RWPE1 (cell line): Measurements from ENCODE around the gene MUC20.

Source experiments
- CTCF ChIA-PET: fragments of 350-600 bp; sonication (Branson Sonifier 250); formaldehyde crosslinking; extraction: SDS; loops from one replicate; lab custom pipeline; 2021; lab: Yijun Ruan, JAX
- POLR2A ChIA-PET: fragments of 400-600 bp; formaldehyde crosslinking; extraction: SDS; loops from one replicate; lab custom pipeline; 2020; ENCODE audit warnings: antibody characterized with exemption; ENCODE audit not compliant: low non-redundant PET; lab: Yijun Ruan, JAX
- DNase-seq: peaks from one replicate; pipeline ENCODE4 v3.0.0; 2012; ENCODE audit warnings: low spot score
- H3K27ac ChIP-seq: fragments of 450-650 bp; 2 replicates; pipeline ENCODE4 v1.5.1; 2017
- TF ChIP-seq, protein P1 (sequence below): fragments of 450-650 bp; conservative IDR thresholded peaks from 2 replicates; pipeline ENCODE4 v1.5.1; 2017; ENCODE audit warnings: low read depth, mild to moderate bottlenecking

The MUC20 gene

DNA sequence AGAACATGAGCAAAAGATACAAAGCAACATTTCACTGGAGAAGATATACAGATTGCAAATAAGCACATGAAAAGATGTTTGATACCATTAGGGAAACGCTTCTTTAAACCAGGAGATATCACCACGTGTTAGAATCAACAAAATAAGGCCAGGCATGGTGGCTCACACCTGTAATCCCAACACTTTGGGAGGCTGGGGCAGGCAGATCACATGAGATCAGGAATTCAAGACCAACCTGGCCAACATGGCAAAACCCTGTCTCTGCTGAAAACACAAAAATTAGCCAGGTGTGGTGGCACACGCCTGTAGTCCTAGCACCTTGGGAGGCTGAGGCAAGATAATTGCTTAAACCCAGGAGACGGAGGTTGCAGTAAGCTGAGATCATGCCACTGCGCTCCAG, 20.5 kb upstream of the MUC20 start:
- TF ChIP-seq, protein P1, sequence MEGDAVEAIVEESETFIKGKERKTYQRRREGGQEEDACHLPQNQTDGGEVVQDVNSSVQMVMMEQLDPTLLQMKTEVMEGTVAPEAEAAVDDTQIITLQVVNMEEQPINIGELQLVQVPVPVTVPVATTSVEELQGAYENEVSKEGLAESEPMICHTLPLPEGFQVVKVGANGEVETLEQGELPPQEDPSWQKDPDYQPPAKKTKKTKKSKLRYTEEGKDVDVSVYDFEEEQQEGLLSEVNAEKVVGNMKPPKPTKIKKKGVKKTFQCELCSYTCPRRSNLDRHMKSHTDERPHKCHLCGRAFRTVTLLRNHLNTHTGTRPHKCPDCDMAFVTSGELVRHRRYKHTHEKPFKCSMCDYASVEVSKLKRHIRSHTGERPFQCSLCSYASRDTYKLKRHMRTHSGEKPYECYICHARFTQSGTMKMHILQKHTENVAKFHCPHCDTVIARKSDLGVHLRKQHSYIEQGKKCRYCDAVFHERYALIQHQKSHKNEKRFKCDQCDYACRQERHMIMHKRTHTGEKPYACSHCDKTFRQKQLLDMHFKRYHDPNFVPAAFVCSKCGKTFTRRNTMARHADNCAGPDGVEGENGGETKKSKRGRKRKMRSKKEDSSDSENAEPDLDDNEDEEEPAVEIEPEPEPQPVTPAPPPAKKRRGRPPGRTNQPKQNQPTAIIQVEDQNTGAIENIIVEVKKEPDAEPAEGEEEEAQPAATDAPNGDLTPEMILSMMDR = no peak
- POLR2A ChIA-PET = no interaction called here
- CTCF ChIA-PET = no interaction called here

DNA sequence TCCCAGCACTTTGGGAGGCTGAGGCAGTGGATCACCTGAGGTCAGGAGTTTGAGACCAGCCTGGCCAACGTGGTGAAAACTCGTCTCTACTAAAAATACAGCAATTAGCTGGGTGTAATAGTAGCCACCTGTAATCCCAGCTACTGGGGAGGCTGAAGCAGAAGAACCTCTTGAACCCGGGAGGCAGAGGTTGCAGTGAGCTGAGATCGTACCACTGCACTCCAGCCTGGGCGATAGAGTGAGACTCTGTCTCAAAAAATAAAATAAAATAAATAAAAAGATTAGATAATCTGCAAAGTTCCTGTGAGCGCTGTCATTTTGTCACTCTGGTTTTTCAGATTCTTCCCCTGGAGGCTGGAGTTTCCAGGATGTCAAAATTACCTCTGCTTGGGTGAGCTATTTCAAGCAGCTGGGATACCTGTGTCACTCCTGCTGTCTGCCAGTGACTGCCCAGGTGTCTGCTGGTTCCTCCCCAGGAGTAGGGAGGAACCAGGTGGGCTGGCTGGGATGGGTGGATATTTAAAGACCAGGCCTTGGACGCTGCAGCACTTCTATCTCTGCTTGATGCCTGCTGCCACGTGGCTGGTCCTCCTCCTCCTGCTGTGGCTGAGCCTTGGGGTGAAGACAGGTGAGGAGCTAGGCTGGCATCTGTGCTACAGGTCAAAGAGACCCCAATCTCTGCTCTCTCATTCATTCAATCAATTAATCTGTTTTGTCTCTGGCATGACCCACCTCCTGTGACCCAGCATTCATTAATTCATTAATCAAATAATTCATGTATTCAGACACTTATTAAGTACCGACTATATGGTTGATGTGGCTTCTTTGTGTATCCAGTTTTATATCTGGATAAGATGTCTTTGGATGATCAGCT, 19.5 kb upstream of the MUC20 start:
- POLR2A ChIA-PET = no interaction called here
- no peak for DNase-seq
- TF ChIP-seq, protein P1 = no peak
- no peak overlapping the region for H3K27ac ChIP-seq
- CTCF ChIA-PET = no interaction called here

More for the DNA sequence above, 20.5 kb upstream of the MUC20 start:
- no peak overlapping the region for H3K27ac ChIP-seq
- no peak for DNase-seq

- DNase-seq = no peak
- CTCF ChIA-PET = no interaction called here
- TF ChIP-seq, protein P1 = no peak
- POLR2A ChIA-PET = interaction anchor here (0.6 kb wide), 1 partner anchor 98 kb away, joined by 5 read pairs; no protein-coding TSS in a partner anchor
- no peak overlapping the region for H3K27ac ChIP-seq
Observed at GRCh38 chr3:195703776-195704175, 17.0 kb upstream of the MUC20 start.

DNA sequence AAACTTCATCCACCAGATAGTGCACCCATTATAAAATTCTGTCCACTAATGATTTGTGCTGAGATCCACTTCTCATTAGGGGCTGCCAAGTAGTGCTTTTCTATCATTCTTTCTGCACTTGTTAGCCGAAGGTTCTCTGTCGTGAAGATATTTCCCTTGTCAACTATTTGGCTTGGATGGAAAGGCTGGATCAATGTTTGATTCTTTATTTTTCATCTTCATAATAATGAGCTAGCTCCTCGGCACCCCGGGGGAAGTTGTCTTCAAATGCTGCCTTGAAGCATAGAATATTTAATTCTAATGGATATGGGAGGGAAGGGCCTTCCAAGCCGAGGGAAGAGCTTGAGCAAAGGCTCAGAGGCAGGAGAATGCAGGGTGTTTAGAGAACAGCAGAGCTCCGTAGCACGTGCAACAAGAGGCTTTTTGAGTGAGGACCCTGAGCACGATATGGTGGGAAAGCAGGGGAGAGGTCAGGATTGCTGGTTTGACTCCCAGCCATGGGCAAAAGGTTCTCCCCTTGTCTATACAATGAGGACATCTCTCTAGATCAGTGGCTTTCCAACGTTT, 16.3 kb upstream of the MUC20 start:
- TF ChIP-seq, protein P1 = no peak
- ChIA-PET POLR2A (no interaction called here), CTCF (interaction anchor here (0.9 kb wide), 1 partner anchor 10 kb away, joined by 6 read pairs; no protein-coding TSS in a partner anchor)
- no peak for DNase-seq
- H3K27ac ChIP-seq = no peak overlapping the region

GRCh38 chr3:195705081-195705991, 15.4 kb upstream of the MUC20 start:
- H3K27ac ChIP-seq = no peak overlapping the region
- DNase-seq = no peak
- ChIA-PET POLR2A (no interaction called here), CTCF (interaction anchor here (0.6 to 0.9 kb wide), 2 partner anchors 9 to 27 kb away, joined by 3 to 6 read pairs; no protein-coding TSS in a partner anchor)
- TF ChIP-seq, protein P1 = no peak

GRCh38 chr3:195708061-195708460, 12.7 kb upstream of the MUC20 start:
- CTCF ChIA-PET = interaction anchor here (0.5 kb wide), 1 partner anchor 1021 kb away, joined by 3 read pairs; no protein-coding TSS in a partner anchor
- POLR2A ChIA-PET = no interaction called here
- TF ChIP-seq, protein P1 = no peak
- H3K27ac ChIP-seq = no peak overlapping the region
- DNase-seq = no peak
